Activated CD4-positive, alpha-beta T cell treated with anti-CD3 and anti-CD28 coated beads for 24 hours (primary cell): Measurements from ENCODE around the gene AKAP6.

Source experiments
- DNase-seq, 2 donors: peaks; one replicate each; pipeline ENCODE4 v3.0.0-alpha.2; 2020; ENCODE audit warnings: low read depth in 2 of 2

Gene AKAP6

GRCh38 chr14:32332415-32333316 is 3.6 kb downstream of the AKAP6 start:
- DNase-seq = no peak

- DNase-seq = no peak
Observed at GRCh38 chr14:32336702-32337101, 7.6 kb downstream of the AKAP6 start.

DNA sequence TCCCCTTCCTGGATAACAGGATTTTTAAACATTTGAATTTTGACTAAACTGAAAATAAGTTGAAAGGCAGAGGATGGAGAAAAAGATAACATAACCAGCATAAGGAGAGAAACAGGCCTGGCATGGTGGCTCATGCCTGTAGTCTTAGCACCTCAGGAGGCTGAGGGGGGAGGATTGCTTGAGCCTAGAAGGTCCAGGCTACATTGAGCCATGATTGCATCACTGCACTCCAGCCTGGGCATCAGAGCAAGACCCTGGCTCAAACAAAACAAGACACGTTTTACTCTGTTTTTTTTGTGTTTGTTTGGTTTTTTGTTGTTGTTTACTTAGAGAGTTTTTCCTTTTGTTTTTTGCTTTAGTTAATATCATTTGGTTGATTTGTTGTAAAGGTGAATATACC is 8.7 kb downstream of the AKAP6 start:
- no peak for DNase-seq

DNA sequence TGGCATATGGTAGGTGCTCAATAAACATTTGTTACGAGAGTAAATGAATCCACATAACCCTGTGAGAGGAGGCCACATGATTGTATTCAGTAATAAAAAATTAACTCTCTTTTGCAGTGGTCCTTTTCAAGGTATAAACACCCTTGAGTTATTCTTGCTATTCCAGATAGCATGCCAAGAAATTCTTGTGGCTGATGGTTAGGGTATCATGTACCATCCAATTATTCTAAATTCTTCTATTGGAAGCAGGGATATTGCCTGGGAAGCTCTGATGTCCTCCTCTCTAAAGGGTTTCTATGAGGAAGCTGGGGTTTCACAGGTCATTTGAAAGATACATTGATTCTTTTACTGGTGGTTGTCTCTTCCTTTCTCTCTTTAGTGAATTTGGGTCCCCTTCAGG is 10.1 kb downstream of the AKAP6 start:
- no peak for DNase-seq

GRCh38 chr14:32341947-32342846 is 13.1 kb downstream of the AKAP6 start:
- DNase-seq = no peak

GRCh38 chr14:32342847-32343194 is 13.7 kb downstream of the AKAP6 start:
- no peak for DNase-seq

DNA sequence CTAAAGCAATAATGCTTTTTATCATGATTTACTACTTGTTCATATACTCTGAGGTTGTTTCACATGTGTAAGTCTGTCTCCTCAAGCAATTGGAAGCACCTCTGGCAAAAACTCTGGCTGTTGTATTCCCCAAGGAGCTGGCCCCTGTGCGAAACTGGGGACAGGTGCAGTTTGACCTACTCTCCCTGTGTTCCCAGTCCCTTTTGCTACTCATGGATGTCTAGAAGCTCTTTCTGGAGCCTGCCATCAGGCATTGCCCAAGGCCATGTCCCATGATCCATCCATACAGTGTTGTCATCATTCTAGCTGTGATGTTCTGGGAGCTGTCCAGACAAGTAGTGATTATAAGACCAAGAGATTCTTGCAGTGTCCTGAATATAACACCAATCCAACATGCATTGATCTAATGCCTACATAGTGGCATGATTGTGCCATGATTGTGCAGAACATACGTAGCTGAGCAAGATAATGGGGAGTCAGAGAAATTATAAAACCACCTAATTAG is 14.9 kb downstream of the AKAP6 start:
- DNase-seq = no peak

GRCh38 chr14:32345311-32345791 is 16.3 kb downstream of the AKAP6 start:
- no peak for DNase-seq

DNA sequence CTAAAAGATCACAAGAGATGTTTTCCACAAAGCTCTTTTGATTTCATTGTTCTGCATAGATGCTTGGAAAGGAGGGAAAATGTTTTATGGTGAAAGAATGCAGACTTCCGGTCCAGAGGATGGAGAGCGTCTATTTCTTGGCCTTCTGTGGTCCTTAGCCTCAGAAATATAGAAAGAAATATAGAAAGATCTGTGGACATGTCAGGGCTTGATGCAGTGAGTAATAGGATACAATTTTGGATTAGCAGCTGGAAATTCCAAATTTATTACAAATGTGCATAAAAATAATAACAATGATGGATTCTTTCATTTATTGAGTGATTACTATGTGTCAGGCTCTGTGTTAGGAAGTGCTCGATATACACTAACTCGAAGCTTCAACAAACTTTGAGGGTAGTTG is 20.2 kb downstream of the AKAP6 start:
- no peak for DNase-seq

DNA sequence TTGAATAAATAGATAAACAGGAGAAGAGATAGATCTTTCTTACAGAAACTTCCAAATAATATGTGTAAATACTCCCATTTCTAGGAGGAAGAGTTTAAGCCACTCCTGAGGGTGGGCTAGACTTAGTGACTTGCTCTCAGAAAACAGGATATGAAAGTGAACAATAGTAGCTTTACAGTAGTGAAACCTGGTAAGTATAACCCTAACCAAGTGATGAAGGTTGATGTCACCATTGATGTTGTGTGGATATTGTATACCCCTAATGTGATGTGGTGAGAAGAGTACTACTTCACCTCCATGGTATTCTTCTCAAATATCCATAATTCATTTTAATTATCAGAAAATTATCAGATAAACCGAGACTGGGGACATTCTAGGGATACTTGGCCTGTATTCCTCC is 20.9 kb downstream of the AKAP6 start:
- DNase-seq = no peak

DNA sequence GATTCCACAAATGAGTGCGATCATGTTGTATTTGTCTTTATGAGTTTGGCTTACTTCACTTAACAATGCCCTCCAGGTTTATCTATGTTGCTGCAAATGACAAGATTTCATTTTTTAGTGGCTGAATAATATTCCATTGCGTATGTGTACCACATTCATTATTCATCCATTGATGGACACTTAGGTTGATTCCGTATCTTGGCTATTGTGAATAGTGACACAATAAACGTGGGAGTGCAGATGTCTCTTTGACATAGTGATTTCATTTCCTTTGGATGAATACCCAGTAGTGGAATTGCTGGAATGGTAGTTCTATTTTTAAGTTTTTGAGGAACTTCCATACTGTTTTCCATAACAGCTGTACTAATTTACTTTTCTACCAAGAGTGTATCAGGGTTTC is 23.5 kb downstream of the AKAP6 start:
- DNase-seq = no peak

DNA sequence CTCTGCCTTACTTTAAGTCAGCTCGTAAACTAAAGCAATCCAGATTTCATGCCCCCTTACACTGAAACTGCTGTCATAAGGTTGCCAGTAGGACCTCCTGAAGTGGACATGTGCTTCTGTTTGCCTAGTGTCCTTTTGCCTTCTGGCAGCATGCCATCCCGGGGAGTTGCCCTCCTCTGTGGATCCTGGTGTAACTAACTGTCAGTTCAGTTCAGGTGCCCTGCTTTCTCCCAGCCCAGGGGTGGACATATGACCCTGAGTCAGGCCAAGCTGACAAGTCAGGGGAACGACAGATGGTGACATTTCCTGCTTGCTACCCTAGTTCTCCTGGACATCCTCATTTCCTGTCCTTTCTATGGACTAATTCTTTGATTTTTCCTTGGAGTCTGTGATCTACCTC is 25.6 kb downstream of the AKAP6 start:
- no peak for DNase-seq

- no peak for DNase-seq
Observed at GRCh38 chr14:32358781-32359180, 29.7 kb downstream of the AKAP6 start.

DNA sequence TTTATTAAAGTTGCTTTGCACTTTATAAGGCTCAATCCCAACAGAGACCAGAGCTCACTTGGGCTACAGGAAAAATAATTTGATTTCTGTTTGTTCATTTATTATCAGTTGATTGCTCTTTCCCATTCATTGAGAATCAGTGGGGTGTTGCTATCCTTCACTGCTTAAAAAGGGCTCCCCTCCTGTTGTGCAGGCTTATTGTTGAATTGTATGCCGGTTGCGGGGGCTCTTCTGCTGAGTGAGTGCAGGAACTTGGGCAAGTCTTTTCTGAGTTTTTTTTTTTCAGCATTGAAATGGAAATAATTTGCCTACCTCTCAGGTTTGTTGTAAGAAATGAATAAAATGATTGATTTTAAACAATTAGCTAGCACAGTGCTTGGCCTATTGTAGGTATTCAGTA is 32.6 kb downstream of the AKAP6 start:
- DNase-seq = no peak

- DNase-seq = no peak
Observed at GRCh38 chr14:32363761-32364160, 34.7 kb downstream of the AKAP6 start.

DNA sequence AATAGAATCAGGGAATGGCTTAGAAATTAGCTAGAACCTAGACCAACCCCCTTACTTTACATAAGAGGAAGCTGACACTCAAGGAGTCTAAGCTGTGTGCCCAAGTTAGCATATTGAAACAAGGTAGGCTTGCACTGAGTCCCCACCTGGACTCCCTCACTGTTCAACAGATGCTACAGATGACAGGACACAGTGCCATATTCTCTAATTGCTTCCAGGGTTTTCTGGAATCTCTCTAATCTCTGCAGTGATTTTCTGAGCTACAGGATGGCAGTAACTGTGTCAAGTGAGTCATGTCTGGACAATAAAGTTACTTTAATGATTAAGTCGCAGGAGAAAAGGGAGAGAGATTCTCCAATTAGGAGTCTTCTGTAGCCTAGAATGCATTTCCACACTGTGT is 35.8 kb downstream of the AKAP6 start:
- no peak for DNase-seq

DNA sequence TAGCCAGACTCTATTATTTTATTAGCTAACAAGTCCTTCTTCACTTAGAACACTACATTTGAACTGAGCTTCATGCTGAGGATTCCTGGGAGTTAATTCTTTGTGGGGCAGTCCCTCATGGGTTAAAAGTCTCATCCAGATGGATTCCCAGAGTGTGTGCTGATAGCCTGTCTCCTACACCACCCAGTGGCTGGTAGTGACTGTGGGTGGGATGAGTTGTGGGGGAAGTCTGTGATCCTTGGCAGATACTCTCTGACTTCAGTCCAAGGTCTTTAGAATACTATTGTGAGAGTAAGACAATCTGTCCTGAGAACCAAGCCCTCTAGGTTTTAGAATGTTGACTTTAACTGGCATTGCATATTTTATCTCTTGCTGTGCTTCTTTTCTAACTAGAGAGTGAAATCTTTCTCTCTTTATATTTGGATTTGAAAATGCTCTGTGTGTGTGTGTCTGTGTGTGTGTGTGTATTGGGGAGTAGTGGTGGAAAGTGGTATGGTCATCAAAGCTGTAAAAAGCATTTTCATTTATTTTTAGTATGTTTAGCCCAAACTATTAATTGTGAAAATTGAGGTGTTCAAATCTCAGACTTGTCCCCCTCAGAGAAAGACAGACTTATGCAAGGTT is 37.3 kb downstream of the AKAP6 start:
- no peak for DNase-seq

GRCh38 chr14:32366986-32367385 is 37.9 kb downstream of the AKAP6 start:
- no peak for DNase-seq

DNA sequence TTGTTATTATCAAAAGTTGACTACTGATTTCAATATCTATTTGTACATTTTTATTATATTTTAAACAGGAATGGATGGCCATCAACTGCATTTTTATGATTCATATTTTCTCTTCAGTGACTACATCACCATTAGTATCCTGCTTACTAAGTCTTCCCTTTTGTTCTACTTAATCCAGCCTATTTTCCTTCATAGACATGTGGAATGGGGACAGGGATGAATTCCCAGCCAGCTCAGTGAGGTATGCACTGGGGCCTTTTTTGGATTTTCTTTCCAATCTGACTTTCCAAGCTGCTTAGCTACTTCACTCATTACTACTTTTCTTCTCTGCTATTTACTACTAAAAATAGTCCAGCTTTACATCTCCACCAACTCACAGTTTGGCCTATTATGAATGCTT is 38.4 kb downstream of the AKAP6 start:
- no peak for DNase-seq

GRCh38 chr14:32368107-32368506 is 39.0 kb downstream of the AKAP6 start:
- DNase-seq = no peak

GRCh38 chr14:32370714-32371113 is 41.6 kb downstream of the AKAP6 start:
- DNase-seq = no peak

DNA sequence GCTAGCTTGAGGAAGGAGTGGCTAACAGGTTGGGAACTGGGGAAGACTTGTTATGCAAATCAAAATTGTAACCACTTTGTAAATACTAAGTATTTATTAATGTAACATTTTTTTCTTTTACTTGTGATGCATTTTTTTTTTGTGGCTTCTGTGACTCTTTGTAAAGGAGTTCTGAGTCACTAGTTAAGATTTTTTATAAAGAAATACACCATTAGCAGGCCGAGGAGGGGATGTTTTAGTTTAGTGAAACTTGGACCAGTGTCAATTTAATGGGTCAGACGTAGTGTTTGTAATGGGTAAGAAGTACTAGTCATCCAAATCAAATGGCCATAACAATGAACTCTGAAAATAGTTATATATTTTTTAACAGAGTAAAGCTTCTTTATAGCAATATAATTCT is 43.1 kb downstream of the AKAP6 start:
- no peak for DNase-seq
